MM.1S (cell line): ENCODE results near the gene ZFP62.

Experiments
- EZH2 ChIP-seq: fragments of 300-600 bp; sonication (generic); optimal IDR thresholded peaks from 2 replicates; pipeline ENCODE3; 2017; ENCODE audit warnings: low read depth, mild to moderate bottlenecking, antibody characterized with exemption, low read length, mixed read lengths
- EZH2phosphoT487 ChIP-seq: fragments of 300-600 bp; sonication (generic); IDR thresholded peaks from 2 replicates; pipeline ENCODE4 v1.6.1; 2018; ENCODE audit warnings: antibody characterized with exemption, low read length
- TF ChIP-seq, protein P1 (sequence below): fragments of 300-600 bp; sonication (generic); IDR thresholded peaks from 2 replicates; pipeline ENCODE4 v1.5.1; 2016; ENCODE audit warnings: antibody characterized with exemption, low read length, mixed read lengths

- TF ChIP-seq, protein P1, sequence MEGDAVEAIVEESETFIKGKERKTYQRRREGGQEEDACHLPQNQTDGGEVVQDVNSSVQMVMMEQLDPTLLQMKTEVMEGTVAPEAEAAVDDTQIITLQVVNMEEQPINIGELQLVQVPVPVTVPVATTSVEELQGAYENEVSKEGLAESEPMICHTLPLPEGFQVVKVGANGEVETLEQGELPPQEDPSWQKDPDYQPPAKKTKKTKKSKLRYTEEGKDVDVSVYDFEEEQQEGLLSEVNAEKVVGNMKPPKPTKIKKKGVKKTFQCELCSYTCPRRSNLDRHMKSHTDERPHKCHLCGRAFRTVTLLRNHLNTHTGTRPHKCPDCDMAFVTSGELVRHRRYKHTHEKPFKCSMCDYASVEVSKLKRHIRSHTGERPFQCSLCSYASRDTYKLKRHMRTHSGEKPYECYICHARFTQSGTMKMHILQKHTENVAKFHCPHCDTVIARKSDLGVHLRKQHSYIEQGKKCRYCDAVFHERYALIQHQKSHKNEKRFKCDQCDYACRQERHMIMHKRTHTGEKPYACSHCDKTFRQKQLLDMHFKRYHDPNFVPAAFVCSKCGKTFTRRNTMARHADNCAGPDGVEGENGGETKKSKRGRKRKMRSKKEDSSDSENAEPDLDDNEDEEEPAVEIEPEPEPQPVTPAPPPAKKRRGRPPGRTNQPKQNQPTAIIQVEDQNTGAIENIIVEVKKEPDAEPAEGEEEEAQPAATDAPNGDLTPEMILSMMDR = no peak
- TF ChIP-seq EZH2 = no peak
- no peak for TF ChIP-seq EZH2phosphoT487
These were observed 56.9 kb downstream of the ZFP62 start for GRCh38 chr5:180804129-180804618.
